ENCODE measurements around the gene TFPI. TPM values are rescaled to one million over a fixed set of nuclear protein-coding genes. Genes with fewer than 3 reads are reported as not detected.

TFPI gene
- total and polyA plus RNA-seq, 2 donors (not counting 1 experiment from before 2014, with no cell fraction given): not detected

GRCh38 chr2:187505065-187505672 is 49.1 kb downstream of the TFPI start:
- Histone ChIP-seq H3K9me3 (ENCODE audit: control extremely low read depth in 1 of 3, control insufficient read depth in 2 of 3, insufficient read depth in 1 of 3, low read length in 2 of 3) (no peaks in the 10 kb centered on the region), H3K27me3 (replicated peaks in 1 of 4; ENCODE audit: control extremely low read depth in 1 of 4, control insufficient read depth in 3 of 4, insufficient read depth in 4 of 4, low read length in 3 of 4) (no peaks in the 10 kb centered on the region), H3K36me3 (replicated peaks in 1 of 2; ENCODE audit: control extremely low read depth in 1 of 2, control insufficient read depth in 1 of 2, extremely low read depth in 1 of 2, insufficient read depth in 2 of 2, low read length in 1 of 2) (no peaks in the 10 kb centered on the region), H2AFZ (ENCODE audit: insufficient read depth, low read depth, low read length, poor library complexity, severe bottlenecking) (no peak overlapping the region), H3K4me1 (ENCODE audit: control insufficient read depth in 2 of 2, insufficient read depth in 2 of 2, low read length in 2 of 2) (no peaks in the 10 kb centered on the region), H3K79me2 (ENCODE audit: control insufficient read depth, insufficient read depth, low read length) (no peaks in the 10 kb centered on the region), H4K20me1 (ENCODE audit: control insufficient read depth, insufficient read depth, low read length, poor library complexity, severe bottlenecking) (no peaks in the 10 kb centered on the region), H3K4me3 (ENCODE audit: control extremely low read depth in 1 of 5, extremely low read depth in 1 of 5, insufficient read depth in 1 of 5, low read depth in 2 of 5, low read length in 4 of 5) (no peak overlapping the region), H3K4me2 (replicated peaks; ENCODE audit: low read depth, low read length, poor library complexity, severe bottlenecking) (no peak overlapping the region), H3K9ac (ENCODE audit: low read length) (no peak overlapping the region), H3K27ac (ENCODE audit: low read length in 2 of 2) (no peak overlapping the region)
- H3K4me3 Mint-ChIP-seq: no peak overlapping the region
- no peak for DNase-seq
- 0% methylated on average over 1 of the region's 3 CpGs for WGBS (ENCODE audit: insufficient coverage)
- no peak for TF ChIP-seq EZH2 (IDR thresholded peaks at IDR 0.05; ENCODE audit: borderline replicate concordance, insufficient read depth, low read depth, low read length, poor library complexity, severe bottlenecking)
- TF ChIP-seq CTCF (IDR thresholded peaks at IDR 0.05): no peak
- H3K9me3 Mint-ChIP-seq (ENCODE audit: insufficient read depth): no peaks in the 10 kb centered on the region
- no peaks in the 10 kb centered on the region for H3K4me1 Mint-ChIP-seq
- intact Hi-C loops (cut with micrococcal nuclease): no loop called here
- ChIA-PET CTCF (no interaction called here), POLR2A (no interaction called here)
- H3K27me3 Mint-ChIP-seq: no peaks in the 10 kb centered on the region
- H3K27ac Mint-ChIP-seq: no peak overlapping the region
- no peak for ATAC-seq (ENCODE audit: low read depth)

GRCh38 chr2:187504312-187504921 is 49.8 kb downstream of the TFPI start:
- no peak overlapping the region for H3K27ac Mint-ChIP-seq
- intact Hi-C loops (cut with micrococcal nuclease): loop anchor here (5.0 kb wide), 1 partner anchor 1908 kb away; no protein-coding TSS in a partner anchor
- ChIA-PET CTCF (no interaction called here), POLR2A (no interaction called here)
- TF ChIP-seq EZH2 (IDR thresholded peaks at IDR 0.05; ENCODE audit: borderline replicate concordance, insufficient read depth, low read depth, low read length, poor library complexity, severe bottlenecking): no peak
- TF ChIP-seq CTCF (IDR thresholded peaks at IDR 0.05): no peak
- no peak overlapping the region for H3K4me3 Mint-ChIP-seq
- WGBS (ENCODE audit: insufficient coverage): no CpG with 5 or more reads among the region's 6 CpGs
- H3K36me3 ChIP-seq (replicated peaks in 1 of 2; ENCODE audit: control extremely low read depth in 1 of 2, control insufficient read depth in 1 of 2, extremely low read depth in 1 of 2, insufficient read depth in 2 of 2, low read length in 1 of 2): no peaks in the 10 kb centered on the region
- H3K9me3 Mint-ChIP-seq (ENCODE audit: insufficient read depth): no peaks in the 10 kb centered on the region
- H3K4me1 Mint-ChIP-seq: no peaks in the 10 kb centered on the region
- no peaks in the 10 kb centered on the region for H3K27me3 ChIP-seq (replicated peaks in 1 of 4; ENCODE audit: control extremely low read depth in 1 of 4, control insufficient read depth in 3 of 4, insufficient read depth in 4 of 4, low read length in 3 of 4)
- H3K9me3 ChIP-seq (ENCODE audit: control extremely low read depth in 1 of 3, control insufficient read depth in 2 of 3, insufficient read depth in 1 of 3, low read length in 2 of 3): no peaks in the 10 kb centered on the region
- no peak overlapping the region for H3K27ac ChIP-seq (ENCODE audit: low read length in 2 of 2)
- no peaks in the 10 kb centered on the region for H4K20me1 ChIP-seq (ENCODE audit: control insufficient read depth, insufficient read depth, low read length, poor library complexity, severe bottlenecking)
- H2AFZ ChIP-seq (ENCODE audit: insufficient read depth, low read depth, low read length, poor library complexity, severe bottlenecking): no peak overlapping the region
- no peak overlapping the region for H3K4me3 ChIP-seq (ENCODE audit: control extremely low read depth in 1 of 5, extremely low read depth in 1 of 5, insufficient read depth in 1 of 5, low read depth in 2 of 5, low read length in 4 of 5)
- H3K79me2 ChIP-seq (ENCODE audit: control insufficient read depth, insufficient read depth, low read length): no peaks in the 10 kb centered on the region
- DNase-seq: no peak
- H3K4me2 ChIP-seq (replicated peaks; ENCODE audit: low read depth, low read length, poor library complexity, severe bottlenecking): no peak overlapping the region
- H3K27me3 Mint-ChIP-seq: no peaks in the 10 kb centered on the region
- H3K9ac ChIP-seq (ENCODE audit: low read length): no peak overlapping the region
- no peaks in the 10 kb centered on the region for H3K4me1 ChIP-seq (ENCODE audit: control insufficient read depth in 2 of 2, insufficient read depth in 2 of 2, low read length in 2 of 2)
- no peak for ATAC-seq (ENCODE audit: low read depth)
